ENCODE results near the gene PIEZO1. TPM values are rescaled to one million over a fixed set of nuclear protein-coding genes. Genes with fewer than 3 reads are reported as not detected.

The PIEZO1 gene
- total and polyA plus RNA-seq, 8 donors, result 16.3 to 255 (median 31.8) TPM

DNA sequence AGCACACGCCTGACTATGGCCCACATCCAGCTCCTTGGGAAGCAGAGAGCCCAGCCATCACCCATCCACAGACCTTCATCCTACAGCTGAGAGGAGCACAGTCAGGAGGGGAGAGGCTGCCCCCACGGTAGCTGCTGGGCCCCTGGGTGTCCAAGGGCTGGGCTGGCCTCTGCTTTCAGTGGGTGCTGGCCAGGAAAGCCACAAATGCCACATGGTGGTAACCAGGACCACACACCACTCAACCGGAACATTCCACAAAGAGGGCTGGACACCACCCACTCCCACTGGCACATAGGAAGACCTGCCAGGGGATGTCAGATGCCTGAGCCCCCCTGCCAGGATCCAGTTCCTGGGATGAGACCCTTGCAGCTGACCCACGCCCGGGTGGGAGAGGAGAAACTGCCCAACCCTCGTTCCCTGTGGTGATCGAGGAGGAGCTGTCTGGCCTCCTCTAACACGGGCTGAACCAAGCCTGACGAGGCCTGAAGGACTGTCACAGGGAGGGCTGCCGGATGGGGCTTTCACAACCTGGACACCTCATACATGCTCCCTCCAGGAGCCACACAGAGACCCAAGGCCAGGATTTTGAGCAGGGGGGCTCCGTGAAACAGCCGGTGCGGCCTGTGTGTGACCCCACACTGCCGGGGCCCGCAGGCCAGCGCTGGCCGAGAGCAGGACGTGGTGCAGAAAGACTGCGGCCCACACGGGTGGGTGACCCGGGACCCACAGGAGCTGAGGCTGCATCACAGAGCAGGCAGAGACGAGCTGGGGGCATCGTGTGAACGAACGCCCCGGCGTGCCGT lies 30.7 kb downstream of the PIEZO1 start:
- TF ChIP-seq, protein P1, sequence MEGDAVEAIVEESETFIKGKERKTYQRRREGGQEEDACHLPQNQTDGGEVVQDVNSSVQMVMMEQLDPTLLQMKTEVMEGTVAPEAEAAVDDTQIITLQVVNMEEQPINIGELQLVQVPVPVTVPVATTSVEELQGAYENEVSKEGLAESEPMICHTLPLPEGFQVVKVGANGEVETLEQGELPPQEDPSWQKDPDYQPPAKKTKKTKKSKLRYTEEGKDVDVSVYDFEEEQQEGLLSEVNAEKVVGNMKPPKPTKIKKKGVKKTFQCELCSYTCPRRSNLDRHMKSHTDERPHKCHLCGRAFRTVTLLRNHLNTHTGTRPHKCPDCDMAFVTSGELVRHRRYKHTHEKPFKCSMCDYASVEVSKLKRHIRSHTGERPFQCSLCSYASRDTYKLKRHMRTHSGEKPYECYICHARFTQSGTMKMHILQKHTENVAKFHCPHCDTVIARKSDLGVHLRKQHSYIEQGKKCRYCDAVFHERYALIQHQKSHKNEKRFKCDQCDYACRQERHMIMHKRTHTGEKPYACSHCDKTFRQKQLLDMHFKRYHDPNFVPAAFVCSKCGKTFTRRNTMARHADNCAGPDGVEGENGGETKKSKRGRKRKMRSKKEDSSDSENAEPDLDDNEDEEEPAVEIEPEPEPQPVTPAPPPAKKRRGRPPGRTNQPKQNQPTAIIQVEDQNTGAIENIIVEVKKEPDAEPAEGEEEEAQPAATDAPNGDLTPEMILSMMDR (IDR thresholded peaks at IDR 0.05), result no peak
- FAIRE-seq (no peak), ATAC-seq (no peak), DNase-seq (no peak)
- Histone ChIP-seq H3K4me1 (no peaks in the 10 kb centered on the region), H3K4me3 (no peak overlapping the region), H3K36me3 (no peaks in the 10 kb centered on the region), H3K27ac (no peak overlapping the region), H3K9me3 (no peaks in the 10 kb centered on the region), H3K27me3 (no peaks in the 10 kb centered on the region)
- WGBS, 2 donors, result 85 to 92% methylated on average over 28 of the region's 28 CpGs
- intact Hi-C loops (cut with DNase I), result no loop called here

DNA sequence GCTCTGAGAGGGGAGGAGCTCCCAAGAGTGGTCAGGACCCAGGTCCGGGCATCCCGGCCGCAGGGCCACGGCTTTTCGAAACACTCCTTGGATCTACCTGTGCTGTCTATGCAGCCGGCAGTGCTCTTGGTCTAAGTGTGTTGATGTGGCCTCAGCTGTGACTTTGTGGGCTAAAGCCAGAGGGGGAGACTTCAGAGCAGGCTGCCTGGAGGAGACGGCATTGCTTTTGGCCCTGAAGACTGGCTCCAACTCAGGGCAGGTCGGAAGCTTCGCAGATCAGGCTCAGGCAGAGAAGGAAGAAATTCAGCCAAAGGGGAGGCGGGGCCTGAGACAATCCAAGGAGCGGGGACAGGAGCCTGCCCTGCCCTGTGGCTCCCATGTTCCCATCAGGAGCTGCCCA lies 31.4 kb downstream of the PIEZO1 start:
- Histone ChIP-seq H3K9me3 (no peaks in the 10 kb centered on the region), H3K27ac (no peak overlapping the region), H3K27me3 (no peaks in the 10 kb centered on the region), H3K36me3 (no peaks in the 10 kb centered on the region), H3K4me1 (no peaks in the 10 kb centered on the region), H3K4me3 (no peak overlapping the region)
- DNase-seq, result no peak
- no peak for ATAC-seq
- intact Hi-C loops (cut with DNase I), result no loop called here
- 71 to 87% methylated on average over 11 of the region's 11 CpGs for WGBS, 2 donors
- no peak for FAIRE-seq
- TF ChIP-seq, protein P1 (IDR thresholded peaks at IDR 0.05), result no peak

DNA sequence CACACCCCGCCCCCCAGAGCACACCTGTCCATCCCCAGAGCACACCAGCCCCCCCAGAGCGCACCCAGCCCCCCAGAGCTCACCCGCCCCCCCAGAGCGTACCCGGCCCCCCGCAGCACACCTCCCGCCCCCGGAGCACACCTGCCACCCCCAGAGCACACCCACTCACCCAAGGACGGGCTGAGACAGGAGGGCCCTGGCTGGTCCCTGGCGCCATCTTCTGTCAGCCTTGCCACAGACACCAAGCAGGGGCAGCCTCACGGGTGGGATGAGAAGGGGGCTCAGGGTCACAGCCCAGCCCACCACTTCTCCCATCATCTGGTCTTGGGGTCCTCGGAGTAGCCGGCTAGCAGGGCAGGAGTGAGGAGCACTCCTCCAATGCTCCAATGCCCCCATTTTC lies 31.8 kb downstream of the PIEZO1 start:
- Histone ChIP-seq H3K27ac (no peak overlapping the region), H3K9me3 (no peaks in the 10 kb centered on the region), H3K36me3 (no peaks in the 10 kb centered on the region), H3K27me3 (no peaks in the 10 kb centered on the region), H3K4me1 (no peaks in the 10 kb centered on the region), H3K4me3 (no peak overlapping the region)
- FAIRE-seq (no peak), DNase-seq (no peak), ATAC-seq (no peak)
- intact Hi-C loops (cut with DNase I), result no loop called here
- 62% methylated on average over 12 to 13 of the region's 13 CpGs for WGBS, 2 donors
- TF ChIP-seq, protein P1 (IDR thresholded peaks at IDR 0.05), result no peak

DNA sequence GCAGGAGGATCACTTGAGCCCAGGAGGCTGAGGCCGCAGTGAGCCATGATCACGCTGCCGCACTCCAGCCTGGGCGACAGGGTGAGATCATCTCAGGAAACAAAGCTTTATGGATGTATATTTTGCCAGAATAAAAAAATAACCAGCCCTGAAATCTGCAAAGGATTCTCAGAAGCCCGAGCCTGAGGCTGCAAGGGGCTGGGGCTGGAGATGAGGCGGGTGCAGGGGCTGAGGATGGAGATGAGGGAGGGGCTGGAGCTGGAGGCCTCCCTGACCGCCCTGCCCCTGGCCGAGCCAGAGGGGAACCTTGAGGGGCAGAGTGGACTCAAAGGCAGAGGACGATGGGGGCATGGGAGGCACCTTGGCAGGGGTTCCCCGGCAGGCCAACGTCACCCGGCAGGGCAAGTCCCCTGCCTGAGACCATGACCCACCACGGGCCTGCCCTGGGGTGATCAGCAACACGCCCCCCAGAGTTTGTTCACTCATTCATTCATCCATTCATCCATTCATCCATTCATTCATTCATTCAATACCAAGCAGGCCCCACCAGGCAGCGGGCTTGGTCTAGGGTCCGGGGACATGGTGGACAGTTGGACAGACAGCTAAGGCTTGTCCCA lies 32.5 kb downstream of the PIEZO1 start:
- FAIRE-seq, result no peak
- TF ChIP-seq, protein P1 (IDR thresholded peaks at IDR 0.05), result no peak
- Histone ChIP-seq H3K4me3 (no peak overlapping the region), H3K9me3 (no peaks in the 10 kb centered on the region), H3K27ac (no peak overlapping the region), H3K27me3 (no peaks in the 10 kb centered on the region), H3K36me3 (no peaks in the 10 kb centered on the region), H3K4me1 (no peaks in the 10 kb centered on the region)
- WGBS, 2 donors, result 77 to 89% methylated on average over 14 to 16 of the region's 16 CpGs
- DNase-seq, result no peak
- intact Hi-C loops (cut with DNase I), result no loop called here
- ATAC-seq, result no peak

DNA sequence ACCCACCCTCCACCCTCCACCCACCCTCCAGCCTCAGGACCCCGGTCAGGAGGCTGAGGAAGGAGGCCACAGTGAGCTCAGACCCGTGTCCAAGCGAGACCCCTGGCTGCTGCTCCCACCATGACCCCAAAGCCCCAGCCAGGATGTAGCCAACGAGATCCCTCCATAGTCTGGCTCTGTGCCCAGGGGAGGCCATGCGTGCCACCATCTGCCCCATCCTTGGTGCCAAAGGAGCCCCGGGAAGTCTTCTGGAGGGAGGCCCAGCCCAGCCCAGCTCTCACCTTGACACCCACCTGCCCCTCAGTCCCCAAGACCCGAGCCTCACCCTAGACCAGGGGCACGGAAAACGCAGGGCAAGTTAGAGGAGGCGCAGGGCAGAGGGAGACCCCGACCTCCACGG lies 34.2 kb downstream of the PIEZO1 start:
- no peaks in the 10 kb centered on the region for H3K4me1 ChIP-seq
- FAIRE-seq (no peak), ATAC-seq (no peak), DNase-seq (no peak)
- H3K27ac ChIP-seq, result no peak overlapping the region
- H3K4me3 ChIP-seq, result no peak overlapping the region
- no peaks in the 10 kb centered on the region for H3K9me3 ChIP-seq
- 72 to 82% methylated on average over 12 of the region's 12 CpGs for WGBS, 2 donors
- intact Hi-C loops (cut with DNase I), result no loop called here
- no peaks in the 10 kb centered on the region for H3K36me3 ChIP-seq
- H3K27me3 ChIP-seq, result no peaks in the 10 kb centered on the region
- TF ChIP-seq, protein P1 (IDR thresholded peaks at IDR 0.05), result no peak

All from pancreas (tissue), 10 donors.